Fibroblast of lung (primary cell): Measurements from ENCODE around the gene PUS3.

Experiments
- EZH2 ChIP-seq: IDR thresholded peaks from 2 replicates; pipeline ENCODE4 v1.5.1; 2012; ENCODE audit warnings: low read length, control low read depth, mild to moderate bottlenecking; ENCODE audit errors: missing control alignments
- TF ChIP-seq, protein P1 (sequence below), 2 donors: IDR thresholded peaks in 1 of 2; conservative IDR thresholded peaks in 1 of 2; 1 replicate in 1 of 2; 2 replicates in 1 of 2; pipeline ENCODE4 v1.5.1; 2011 to 2012; ENCODE audit warnings: low read length in 2 of 2, control low read depth in 1 of 2, inconsistent platforms in 1 of 2, low read depth in 1 of 2, mild to moderate bottlenecking in 1 of 2

DNA sequence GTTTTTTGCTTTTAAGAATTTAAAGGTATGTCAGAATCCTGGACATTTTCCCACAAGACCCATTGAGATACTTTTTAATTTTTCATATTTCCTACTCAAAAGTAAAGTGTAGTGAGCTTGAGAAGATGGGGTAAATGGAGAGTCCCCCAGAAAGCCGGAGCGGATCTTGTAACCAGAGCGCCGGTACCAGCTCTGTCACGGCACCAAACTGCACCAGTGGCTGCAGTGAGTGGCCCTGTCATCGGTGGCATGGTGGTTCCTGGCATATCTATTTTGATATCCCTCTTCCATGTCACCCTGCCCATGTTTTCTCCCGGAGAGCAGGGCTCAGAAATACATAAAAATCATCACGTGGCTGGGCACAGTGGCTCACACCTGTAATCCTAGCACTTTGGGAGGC lies 20.6 kb upstream of the PUS3 start:
- TF ChIP-seq, protein P1, sequence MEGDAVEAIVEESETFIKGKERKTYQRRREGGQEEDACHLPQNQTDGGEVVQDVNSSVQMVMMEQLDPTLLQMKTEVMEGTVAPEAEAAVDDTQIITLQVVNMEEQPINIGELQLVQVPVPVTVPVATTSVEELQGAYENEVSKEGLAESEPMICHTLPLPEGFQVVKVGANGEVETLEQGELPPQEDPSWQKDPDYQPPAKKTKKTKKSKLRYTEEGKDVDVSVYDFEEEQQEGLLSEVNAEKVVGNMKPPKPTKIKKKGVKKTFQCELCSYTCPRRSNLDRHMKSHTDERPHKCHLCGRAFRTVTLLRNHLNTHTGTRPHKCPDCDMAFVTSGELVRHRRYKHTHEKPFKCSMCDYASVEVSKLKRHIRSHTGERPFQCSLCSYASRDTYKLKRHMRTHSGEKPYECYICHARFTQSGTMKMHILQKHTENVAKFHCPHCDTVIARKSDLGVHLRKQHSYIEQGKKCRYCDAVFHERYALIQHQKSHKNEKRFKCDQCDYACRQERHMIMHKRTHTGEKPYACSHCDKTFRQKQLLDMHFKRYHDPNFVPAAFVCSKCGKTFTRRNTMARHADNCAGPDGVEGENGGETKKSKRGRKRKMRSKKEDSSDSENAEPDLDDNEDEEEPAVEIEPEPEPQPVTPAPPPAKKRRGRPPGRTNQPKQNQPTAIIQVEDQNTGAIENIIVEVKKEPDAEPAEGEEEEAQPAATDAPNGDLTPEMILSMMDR (conservative IDR thresholded peaks at IDR 0.05 in 1 of 2, IDR thresholded peaks at IDR 0.05 in 1 of 2; ENCODE audit: low read depth in 1 of 2, low read length in 2 of 2) = no peak
- no peak for TF ChIP-seq EZH2
